Measurements from ENCODE around the gene PEPD.

DNA sequence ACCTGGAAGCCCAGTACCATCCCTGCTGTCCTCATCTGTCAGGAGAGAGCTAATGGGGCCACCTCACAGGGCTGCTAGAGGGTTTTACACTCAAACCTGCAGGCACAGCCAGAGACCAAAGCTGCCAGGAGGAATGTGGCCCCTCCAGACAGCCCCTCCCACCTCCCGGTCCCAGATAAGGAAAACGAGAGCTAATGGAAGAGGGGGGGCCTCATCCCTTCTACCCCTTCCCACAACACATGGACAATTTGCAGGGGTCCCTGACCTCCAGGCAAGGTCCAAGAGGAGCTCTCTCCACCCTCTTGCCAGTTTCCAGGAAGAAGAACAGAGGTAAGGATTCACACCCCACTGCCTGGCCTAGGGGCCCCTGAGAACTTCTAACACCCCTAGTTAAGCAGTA is 1.6 kb upstream of the PEPD start:
- TF ChIP-seq POLR2A (IDR thresholded peaks at IDR 0.05; ENCODE audit: low read length) (no peak), GATA1 (IDR thresholded peaks at IDR 0.05; ENCODE audit: low read depth, low read length) (no peak)

All from erythroblast (primary cell).